Heart right ventricle (tissue), 16 donors: ENCODE results near the gene SNRPN. TPM values are rescaled to one million over a fixed set of nuclear protein-coding genes. Genes with fewer than 3 reads are reported as not detected.
"Not testable (repeated sequence)": the region's sequence is repeated elsewhere in the genome, so short reads cannot be mapped to it uniquely, and the experiment has no call there.

Source experiments
- ATAC-seq, 8 donors: fragments of 200-7000 bp; cut with Tn5 transposase; one replicate each; pipeline ENCODE4 v1.9.1; 2020; ENCODE audit warnings: mild to moderate bottlenecking in 8 of 8, moderate library complexity in 8 of 8, moderate number of reproducible peaks in 1 of 8
- DNase-seq, 2 donors: peaks; one replicate each; pipeline ENCODE4 v3.0.0-alpha.2; 2020
- H3K27ac ChIP-seq, 10 donors: fragments of 200-600 bp; sonication (generic) in 2 of 10; one replicate each; pipeline versions ENCODE4 v1.5.0 to v1.8.0; 2020 to 2022; ENCODE audit warnings: mild to moderate bottlenecking in 3 of 10
- H3K27me3 ChIP-seq, 7 donors: fragments of 200-600 bp; one replicate each; pipeline ENCODE4 v1.8.0; 2021 to 2022; ENCODE audit warnings: mild to moderate bottlenecking in 2 of 7
- H3K36me3 ChIP-seq, 9 donors: fragments of 200-600 bp; sonication (generic) in 1 of 9; one replicate each; pipeline versions ENCODE4 v1.5.0 to v1.8.0; 2020 to 2022; ENCODE audit warnings: mild to moderate bottlenecking in 2 of 9
- H3K4me1 ChIP-seq, 9 donors: fragments of 200-600 bp; sonication (generic) in 1 of 9; one replicate each; pipeline versions ENCODE4 v1.5.0 to v1.8.0; 2020 to 2022; ENCODE audit warnings: mild to moderate bottlenecking in 4 of 9
- H3K4me3 ChIP-seq, 10 donors: fragments of 200-600 bp; sonication (generic) in 2 of 10; one replicate each; pipeline versions ENCODE4 v1.5.0 to v1.8.0; 2020 to 2022; ENCODE audit warnings: mild to moderate bottlenecking in 7 of 10, moderate library complexity in 2 of 10
- H3K9me3 ChIP-seq, 11 donors: fragments of 200-600 bp in 10 of 11; sonication (generic) in 2 of 11; one replicate each; pipeline versions ENCODE4 v1.5.0 to v1.8.0; 2013 to 2022; ENCODE audit warnings: mild to moderate bottlenecking in 2 of 11, control low read depth in 1 of 11, moderate library complexity in 1 of 11
- WGBS, 2 donors: extraction: QIAGEN DNeasy Blood & Tissue Kit; methylation state at CpG; one replicate each; pipeline ENCODE4 v1.1.7; 2013; ENCODE audit warnings: inconsistent platforms in 1 of 2; 5-methylcytosine and 5-hydroxymethylcytosine counted together
- intact Hi-C, 10 donors: fragments of 100-400 bp; cut with DNase I; formaldehyde crosslinking; loops; one replicate each; pipeline versions ENCODE4 v1.11.1 to v1.14.2; 2022
- polyA plus RNA-seq, 2 donors: library from polyadenylated mRNA; stranded (reverse); fragments of 200-250 nt; gene quantifications; one replicate each; pipeline ENCODE4 v1.2.3, GENCODE V29; 2013
- total RNA-seq, 10 donors: library from RNA; stranded (reverse); fragmentation: NEBNext Ultra II Directional in 3 of 10; extraction: Animal tissue kit (Norgen Biotek cat#: 25700) in 3 of 10; gene quantifications; one replicate each; pipeline versions ENCODE4 v1.2.1 to v1.2.4, GENCODE V29; 2021 to 2023
- TF ChIP-seq, protein P1 (sequence below), 9 donors: fragments of 200-600 bp; sonication (generic) in 2 of 9; IDR thresholded peaks; one replicate each; pipeline versions ENCODE4 v1.5.0 to v1.8.0; 2021 to 2022; ENCODE audit warnings: antibody characterized with exemption in 9 of 9, mild to moderate bottlenecking in 5 of 9, moderate library complexity in 1 of 9
- donor health status: Arrhythmogenic right ventricular cardiomyopathy.
- donor health status: ischemic (EF 13 %, LVEDD 7.1; RV severe dilation, severe dysfunction).
- donor health status: healthy with polysubstance abuse.
- donor health status: DM: no; HTN: yes; CAD: no.
- donor health status: DM: no; HTN: no; CAD: no.
- donor health status: ischemic (EF 25% LVEDD 6.9; RV normal size, moderate dysfunction).
- donor health status: ischemic (EF 25% LVEDD 5.7; RV mildly dilated, moderate dysfunction).
- donor health status: healthy.
- donor health status: DM: yes; HTN: yes; CAD: no.
- donor health status: Ischemic cardiomyopathy.
- donor health status: ischemic (EF 35%, LVEDD 5.7; RV mildly dilated, moderate dysfunction).
- donor health status: nonischemic (EF 11% LVEDD 7.7; RV severe dilation, severe dysfunction).
- donor health status: DM: yes; HTN: yes; CAD: no.
- donor health status: PGD.
- donor health status: ischemic (EF 29% LVEDD 5.4; RV normal size, mild dysfunction).
- donor health status: nonischemic (EF 23%, LVEDD 6.1; RV moderate dilation, normal function).

SNRPN gene
- total and polyA plus RNA-seq, 12 donors = 201 to 575 (median 409) TPM

DNA sequence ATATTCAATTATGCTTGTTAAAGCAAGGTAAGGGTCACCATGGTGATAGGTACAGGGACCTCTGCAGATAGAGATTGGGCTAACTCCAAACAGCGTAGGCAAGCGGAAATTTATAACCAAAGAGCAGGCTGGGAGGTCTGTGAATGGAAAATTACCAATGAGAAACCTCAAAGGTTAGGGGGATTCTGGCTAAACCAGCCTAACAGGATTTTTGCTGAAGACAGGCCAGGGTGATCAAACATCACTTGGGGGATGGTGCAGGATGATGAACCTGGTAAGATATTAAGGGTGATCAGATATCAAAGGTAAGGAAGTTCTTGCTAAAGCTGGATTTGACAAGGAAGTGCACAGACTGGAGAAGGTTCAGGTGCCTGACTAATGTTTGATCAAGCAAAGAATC is 35.3 kb upstream of the SNRPN start:
- H3K27me3 ChIP-seq = no peaks in the 10 kb centered on the region
- peaks cover 0 to 38% (median 0%) of the 10 kb centered on the region in 11 donors for H3K9me3 ChIP-seq
- intact Hi-C loops = loop anchor here in 1 of 10 donors (10.0 kb wide), 1 partner anchor 55 kb away; no protein-coding TSS in a partner anchor
- no peaks in the 10 kb centered on the region for H3K36me3 ChIP-seq
- TF ChIP-seq, protein P1, sequence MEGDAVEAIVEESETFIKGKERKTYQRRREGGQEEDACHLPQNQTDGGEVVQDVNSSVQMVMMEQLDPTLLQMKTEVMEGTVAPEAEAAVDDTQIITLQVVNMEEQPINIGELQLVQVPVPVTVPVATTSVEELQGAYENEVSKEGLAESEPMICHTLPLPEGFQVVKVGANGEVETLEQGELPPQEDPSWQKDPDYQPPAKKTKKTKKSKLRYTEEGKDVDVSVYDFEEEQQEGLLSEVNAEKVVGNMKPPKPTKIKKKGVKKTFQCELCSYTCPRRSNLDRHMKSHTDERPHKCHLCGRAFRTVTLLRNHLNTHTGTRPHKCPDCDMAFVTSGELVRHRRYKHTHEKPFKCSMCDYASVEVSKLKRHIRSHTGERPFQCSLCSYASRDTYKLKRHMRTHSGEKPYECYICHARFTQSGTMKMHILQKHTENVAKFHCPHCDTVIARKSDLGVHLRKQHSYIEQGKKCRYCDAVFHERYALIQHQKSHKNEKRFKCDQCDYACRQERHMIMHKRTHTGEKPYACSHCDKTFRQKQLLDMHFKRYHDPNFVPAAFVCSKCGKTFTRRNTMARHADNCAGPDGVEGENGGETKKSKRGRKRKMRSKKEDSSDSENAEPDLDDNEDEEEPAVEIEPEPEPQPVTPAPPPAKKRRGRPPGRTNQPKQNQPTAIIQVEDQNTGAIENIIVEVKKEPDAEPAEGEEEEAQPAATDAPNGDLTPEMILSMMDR (IDR thresholded peaks at IDR 0.05) = no peak
- no peaks in the 10 kb centered on the region for H3K4me1 ChIP-seq
- no peak overlapping the region for H3K27ac ChIP-seq
- ATAC-seq = no peak
- H3K4me3 ChIP-seq = no peak overlapping the region
- 74 to 88% methylated on average over 2 of the region's 2 CpGs for WGBS, 2 donors
- DNase-seq = no peak

DNA sequence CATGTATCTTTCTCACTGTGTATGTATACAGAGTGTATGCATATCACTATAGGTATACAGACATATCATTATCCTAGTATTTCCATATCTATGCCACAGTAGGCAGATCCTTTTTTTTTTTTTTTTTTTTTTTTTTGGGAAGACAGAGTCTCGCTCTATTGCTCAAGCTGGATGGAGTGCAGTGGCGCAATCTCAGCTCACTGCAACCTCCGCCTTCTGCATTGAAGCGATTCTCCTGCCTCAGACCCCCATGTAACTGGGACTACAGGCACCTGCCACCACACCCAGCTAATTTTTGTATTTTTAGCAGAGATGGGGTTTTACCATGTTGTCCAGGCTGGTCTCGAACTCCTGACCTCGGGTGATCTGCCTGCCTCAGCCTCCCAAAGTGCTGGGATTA is 32.0 kb upstream of the SNRPN start:
- H3K36me3 ChIP-seq, DNase-seq, H3K4me1 ChIP-seq, H3K27me3 ChIP-seq, ATAC-seq, H3K4me3 ChIP-seq, H3K27ac ChIP-seq, intact Hi-C loops: not testable (repeated sequence)
- H3K9me3 ChIP-seq = peaks cover 0 to 14% (median 0%) of the 10 kb centered on the region in 11 donors
- WGBS, 2 donors = 88 to 93% methylated on average over 6 of the region's 6 CpGs

DNA sequence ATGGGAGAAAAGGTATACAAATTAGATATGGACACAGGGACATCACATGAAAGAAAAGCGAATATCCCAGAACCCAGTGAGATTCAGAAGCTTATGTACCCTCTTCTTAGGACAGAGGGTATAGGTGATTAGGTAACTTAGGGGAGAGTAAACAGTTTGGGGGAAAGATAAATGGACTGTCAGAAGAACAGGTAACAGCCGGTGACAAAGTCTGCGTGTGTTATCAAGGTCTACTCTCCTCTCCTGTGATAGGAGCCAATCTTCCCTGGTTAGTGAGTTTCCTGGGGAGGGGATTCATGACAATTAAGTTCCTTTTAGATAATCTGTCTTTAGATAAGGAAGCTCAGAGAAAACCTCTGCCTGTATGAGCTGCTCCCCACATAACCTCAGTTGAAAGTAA is 30.6 kb upstream of the SNRPN start:
- no peaks in the 10 kb centered on the region for H3K36me3 ChIP-seq
- peaks cover 0 to 18% (median 0%) of the 10 kb centered on the region in 11 donors for H3K9me3 ChIP-seq
- peak in 1 of 8 donors; percentile 14 for ATAC-seq
- peak overlapping the region in 3 of 10 donors; percentile 25 to 34 (median 31) for H3K27ac ChIP-seq
- intact Hi-C loops = no loop called here
- TF ChIP-seq, protein P1 (IDR thresholded peaks at IDR 0.05) = no peak
- no peak for DNase-seq
- H3K4me3 ChIP-seq = no peak overlapping the region
- WGBS, 2 donors = 54 to 69% methylated on average over 3 of the region's 3 CpGs
- H3K4me1 ChIP-seq = no peaks in the 10 kb centered on the region
- H3K27me3 ChIP-seq = no peaks in the 10 kb centered on the region

- ATAC-seq (peak in 5 of 8 donors; percentile 39 to 68 (median 56)), DNase-seq (no peak)
- Histone ChIP-seq H3K9me3 (peaks cover 0 to 18% (median 0%) of the 10 kb centered on the region in 11 donors), H3K36me3 (no peaks in the 10 kb centered on the region), H3K4me3 (no peak overlapping the region), H3K4me1 (no peaks in the 10 kb centered on the region), H3K27ac (peak overlapping the region in 4 of 10 donors; percentile 13 to 34 (median 28)), H3K27me3 (no peaks in the 10 kb centered on the region)
- intact Hi-C loops = no loop called here
- TF ChIP-seq, protein P1 (IDR thresholded peaks at IDR 0.05) = no peak
- WGBS, 2 donors = 40 to 53% methylated on average over 2 of the region's 2 CpGs
These were observed 30.2 kb upstream of the SNRPN start for GRCh38 chr15:24924621-24925020.

DNA sequence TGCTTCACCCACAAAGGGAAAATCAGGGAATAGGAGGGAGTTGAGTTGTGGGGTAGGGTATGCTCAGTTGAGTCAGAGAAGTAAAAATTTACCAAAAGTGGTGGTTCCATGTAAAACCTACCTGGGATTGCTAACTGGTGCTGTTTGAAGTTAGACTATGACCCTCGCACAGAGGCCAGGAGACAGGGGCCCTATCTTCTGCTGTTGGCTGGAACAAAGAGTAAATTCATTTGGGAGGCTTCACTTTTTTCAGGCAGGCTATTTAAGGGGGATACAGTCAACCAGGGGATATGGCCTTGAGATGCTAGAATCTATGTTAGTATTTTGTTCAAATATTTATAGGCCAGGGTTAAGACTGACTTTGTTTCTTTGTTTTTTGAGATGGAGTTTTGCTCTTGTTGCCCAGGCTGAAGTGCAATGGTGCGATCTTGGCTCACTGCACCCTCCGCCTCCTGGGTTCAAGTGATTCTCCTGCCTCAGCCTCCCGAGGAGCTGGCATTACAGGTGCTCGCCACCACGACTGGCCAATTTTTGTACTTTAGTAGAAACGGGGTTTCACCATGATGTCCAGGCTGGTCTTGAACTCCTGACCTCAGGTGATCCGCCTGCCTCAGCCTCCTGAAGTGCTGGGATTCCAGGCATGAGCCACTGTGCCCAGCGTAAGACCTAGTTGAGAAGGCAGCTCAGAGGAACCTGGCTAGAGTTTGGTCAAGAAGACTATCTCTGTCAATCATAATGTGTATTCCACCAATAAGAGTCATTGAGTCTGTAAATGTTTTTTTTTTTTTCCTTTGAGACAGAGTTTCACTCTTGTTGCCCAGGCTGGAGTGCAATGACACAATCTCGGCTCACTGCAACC is 22.7 kb upstream of the SNRPN start:
- not testable (repeated sequence) for H3K27me3 ChIP-seq, H3K4me3 ChIP-seq, H3K36me3 ChIP-seq, DNase-seq, ATAC-seq, H3K4me1 ChIP-seq
- Histone ChIP-seq H3K9me3 (peaks cover 0 to 32% (median 0%) of the 10 kb centered on the region in 11 donors), H3K27ac (peak overlapping the region in 2 of 10 donors; percentile 72 to 73)
- 86 to 88% methylated on average over 10 of the region's 10 CpGs for whole genome bisulfite sequencing, 2 donors
- intact Hi-C loops = loop anchor here in 1 of 10 donors (10.0 kb wide), 1 partner anchor 57 kb away; no protein-coding TSS in a partner anchor
